Measurements from ENCODE around the gene USP40. TPM values are rescaled to one million over a fixed set of nuclear protein-coding genes. Genes with fewer than 3 reads are reported as not detected.

The USP40 gene
- total RNA-seq, 1 donor from 2014 or later = 49.8 TPM

DNA sequence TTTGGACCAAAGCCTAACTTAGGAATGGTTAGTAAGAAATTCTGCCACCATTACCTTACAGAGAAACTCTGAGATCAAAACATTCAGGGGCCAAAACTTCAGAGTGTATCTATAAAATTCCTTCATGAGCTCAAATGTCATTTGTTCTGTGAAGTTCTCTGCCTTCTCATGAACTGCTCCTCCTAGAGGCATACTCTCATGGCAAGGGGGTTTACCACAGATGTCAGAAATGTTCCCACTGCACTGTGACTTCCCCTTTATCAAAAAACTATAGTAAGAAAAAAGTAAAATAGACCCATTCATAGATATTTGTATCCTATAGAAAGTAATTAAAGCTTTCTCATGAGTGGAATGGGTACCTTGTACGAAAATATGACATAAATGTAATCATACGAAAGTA, 68.5 kb downstream of the USP40 start:
- DNase-seq (ENCODE audit: low read depth) = no peak
- Histone ChIP-seq H3K4me3 (ENCODE audit: low read depth, low read length) (no peak overlapping the region), H3K36me3 (ENCODE audit: control insufficient read depth, insufficient read depth, low read length) (no peaks in the 10 kb centered on the region), H3K27me3 (ENCODE audit: control insufficient read depth, insufficient read depth, low read length) (no peaks in the 10 kb centered on the region)
- TF ChIP-seq, protein P1, sequence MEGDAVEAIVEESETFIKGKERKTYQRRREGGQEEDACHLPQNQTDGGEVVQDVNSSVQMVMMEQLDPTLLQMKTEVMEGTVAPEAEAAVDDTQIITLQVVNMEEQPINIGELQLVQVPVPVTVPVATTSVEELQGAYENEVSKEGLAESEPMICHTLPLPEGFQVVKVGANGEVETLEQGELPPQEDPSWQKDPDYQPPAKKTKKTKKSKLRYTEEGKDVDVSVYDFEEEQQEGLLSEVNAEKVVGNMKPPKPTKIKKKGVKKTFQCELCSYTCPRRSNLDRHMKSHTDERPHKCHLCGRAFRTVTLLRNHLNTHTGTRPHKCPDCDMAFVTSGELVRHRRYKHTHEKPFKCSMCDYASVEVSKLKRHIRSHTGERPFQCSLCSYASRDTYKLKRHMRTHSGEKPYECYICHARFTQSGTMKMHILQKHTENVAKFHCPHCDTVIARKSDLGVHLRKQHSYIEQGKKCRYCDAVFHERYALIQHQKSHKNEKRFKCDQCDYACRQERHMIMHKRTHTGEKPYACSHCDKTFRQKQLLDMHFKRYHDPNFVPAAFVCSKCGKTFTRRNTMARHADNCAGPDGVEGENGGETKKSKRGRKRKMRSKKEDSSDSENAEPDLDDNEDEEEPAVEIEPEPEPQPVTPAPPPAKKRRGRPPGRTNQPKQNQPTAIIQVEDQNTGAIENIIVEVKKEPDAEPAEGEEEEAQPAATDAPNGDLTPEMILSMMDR (IDR thresholded peaks at IDR 0.05; ENCODE audit: insufficient read depth, low read length, poor library complexity, severe bottlenecking) = no peak

DNA sequence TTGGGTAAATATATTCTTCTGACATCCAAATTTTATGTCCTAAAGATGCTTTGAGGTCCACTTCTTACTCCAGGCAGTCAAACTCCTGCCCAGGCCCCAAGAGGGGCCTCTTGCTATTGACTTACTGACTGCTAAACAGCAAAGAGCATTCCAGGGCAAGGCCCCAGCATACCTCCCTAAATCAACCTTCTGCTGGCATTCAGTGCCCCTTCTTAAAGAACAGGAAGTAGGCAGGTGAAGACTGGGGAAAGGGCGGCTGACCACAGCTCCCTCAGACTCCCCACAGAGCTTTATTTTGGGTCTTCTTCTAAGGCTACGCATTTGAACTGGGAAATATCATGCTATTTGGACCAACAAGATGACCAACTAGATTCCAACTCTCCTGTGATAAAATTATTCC, 68.9 kb downstream of the USP40 start:
- no peaks in the 10 kb centered on the region for H3K27me3 ChIP-seq (ENCODE audit: control insufficient read depth, insufficient read depth, low read length)
- no peak overlapping the region for H3K4me3 ChIP-seq (ENCODE audit: low read depth, low read length)
- no peak for DNase-seq (ENCODE audit: low read depth)
- TF ChIP-seq, protein P1 (IDR thresholded peaks at IDR 0.05; ENCODE audit: insufficient read depth, low read length, poor library complexity, severe bottlenecking) = no peak
- H3K36me3 ChIP-seq (ENCODE audit: control insufficient read depth, insufficient read depth, low read length) = no peaks in the 10 kb centered on the region

DNA sequence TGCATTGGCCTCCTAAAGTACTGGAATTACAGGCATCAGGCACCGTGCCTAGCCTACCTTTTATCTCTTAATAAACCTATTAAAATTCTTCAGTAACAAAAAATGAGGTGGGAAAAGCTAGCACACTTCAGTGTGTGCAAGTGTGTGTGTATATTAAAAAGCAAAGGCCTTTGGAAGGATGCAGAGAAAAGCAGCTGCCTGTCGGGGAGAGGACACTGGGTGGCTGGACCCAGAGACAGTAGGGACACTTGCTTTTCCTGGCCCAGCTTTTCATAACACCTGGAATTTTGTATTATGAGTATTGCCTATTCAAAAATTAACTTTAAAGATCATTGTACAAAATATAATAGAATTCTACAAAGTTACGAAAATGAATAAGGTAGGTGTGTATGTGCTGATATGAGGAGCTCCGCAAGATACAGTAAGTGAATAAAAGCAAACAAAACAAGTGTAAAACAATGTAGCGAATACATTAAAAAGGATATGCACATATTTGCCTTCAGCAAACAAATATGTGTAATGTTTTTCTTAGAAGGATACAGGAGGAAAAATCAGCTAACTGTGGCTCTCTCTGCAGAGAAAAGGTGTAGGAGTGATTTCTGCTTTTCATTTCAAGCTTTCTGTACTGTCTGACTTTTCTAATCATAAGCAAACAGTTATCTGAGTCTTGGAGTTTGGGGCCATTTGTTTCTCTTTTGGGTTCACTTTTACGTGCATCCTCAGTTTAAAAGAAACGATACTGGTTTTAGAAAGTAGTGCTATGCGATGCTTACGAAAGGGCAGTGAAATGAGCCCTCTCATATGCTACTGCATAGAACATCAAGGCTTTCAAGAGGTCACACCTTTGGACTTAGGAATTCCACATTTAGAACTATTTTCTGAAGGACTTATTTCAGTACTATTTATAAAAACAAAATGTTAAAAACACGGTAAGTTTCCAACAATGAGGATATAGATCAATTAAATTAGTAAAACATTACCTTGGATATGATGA, 70.8 kb downstream of the USP40 start:
- H3K36me3 ChIP-seq (ENCODE audit: control insufficient read depth, insufficient read depth, low read length) = no peaks in the 10 kb centered on the region
- H3K27me3 ChIP-seq (ENCODE audit: control insufficient read depth, insufficient read depth, low read length) = no peaks in the 10 kb centered on the region
- no peak overlapping the region for H3K4me3 ChIP-seq (ENCODE audit: low read depth, low read length)
- TF ChIP-seq, protein P1 (IDR thresholded peaks at IDR 0.05; ENCODE audit: insufficient read depth, low read length, poor library complexity, severe bottlenecking) = no peak
- DNase-seq (ENCODE audit: low read depth) = no peak

DNA sequence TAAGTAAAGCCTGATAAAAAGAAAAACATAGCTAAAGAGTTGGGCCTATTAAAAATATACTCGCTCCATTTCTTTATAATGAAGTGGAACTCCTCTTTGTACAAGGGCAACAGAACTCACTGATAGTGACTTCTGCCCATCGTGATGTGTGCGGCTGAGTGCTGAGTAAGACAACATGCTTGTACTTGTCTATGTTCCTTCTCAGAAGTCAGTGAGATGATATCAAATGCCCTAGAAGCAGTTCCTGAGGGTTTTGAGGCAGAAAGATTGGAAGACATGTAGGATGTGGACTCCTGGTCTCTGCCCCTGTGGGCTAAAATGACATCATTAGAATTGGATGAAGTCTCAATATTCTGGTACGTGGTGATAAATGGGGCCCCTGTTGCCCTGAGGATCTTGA, 73.8 kb downstream of the USP40 start:
- Histone ChIP-seq H3K36me3 (ENCODE audit: control insufficient read depth, insufficient read depth, low read length) (peaks cover 2% of the 10 kb centered on the region), H3K4me3 (ENCODE audit: low read depth, low read length) (no peak overlapping the region), H3K27me3 (ENCODE audit: control insufficient read depth, insufficient read depth, low read length) (no peaks in the 10 kb centered on the region)
- TF ChIP-seq, protein P1 (IDR thresholded peaks at IDR 0.05; ENCODE audit: insufficient read depth, low read length, poor library complexity, severe bottlenecking) = no peak
- no peak for DNase-seq (ENCODE audit: low read depth)

DNA sequence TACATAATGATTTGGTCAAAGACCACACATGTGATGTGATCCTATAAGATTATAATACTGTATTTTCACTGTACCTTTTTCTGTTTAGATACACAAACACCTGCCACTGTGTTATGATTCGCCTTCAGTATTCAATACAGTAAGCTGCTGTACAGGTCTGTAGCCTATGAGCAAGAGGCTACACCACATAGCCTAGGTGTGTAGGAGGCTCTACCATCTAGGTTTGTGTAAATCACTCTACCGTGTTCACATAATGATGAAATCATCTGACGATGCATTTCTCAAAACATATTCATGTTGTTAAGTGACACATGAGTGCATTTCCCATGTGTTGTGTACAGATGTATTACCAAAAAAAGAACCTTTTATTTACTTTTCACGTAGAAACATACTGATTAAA, 74.5 kb downstream of the USP40 start:
- no peak for DNase-seq (ENCODE audit: low read depth)
- Histone ChIP-seq H3K27me3 (ENCODE audit: control insufficient read depth, insufficient read depth, low read length) (no peaks in the 10 kb centered on the region), H3K4me3 (ENCODE audit: low read depth, low read length) (no peak overlapping the region), H3K36me3 (ENCODE audit: control insufficient read depth, insufficient read depth, low read length) (peaks cover 2% of the 10 kb centered on the region)
- TF ChIP-seq, protein P1 (IDR thresholded peaks at IDR 0.05; ENCODE audit: insufficient read depth, low read length, poor library complexity, severe bottlenecking) = no peak

Data from kidney epithelial cell (primary cell).